GM23338 (cell line): ENCODE data around the gene ITGAL.

Source experiments
- POLR2AphosphoS5 ChIP-seq: IDR thresholded peaks from 2 replicates; pipeline ENCODE4 v1.6.1; 2016; ENCODE audit warnings: antibody characterized with exemption, low read depth
- ZNF331 ChIP-seq: fragments of 250-450 bp; sonication (Bioruptor Pico); IDR thresholded peaks from 2 replicates; pipeline ENCODE4 v1.5.0; 2020; ENCODE audit warnings: low read depth, mild to moderate bottlenecking, moderate library complexity
- TF ChIP-seq, protein P1 (sequence below), 2 experiments: fragments of 200-600 bp in 1 of 2; sonication (generic) in 1 of 2; conservative IDR thresholded peaks; 2 replicates each; pipeline versions ENCODE4 v1.5.1 to v1.6.1; 2016 to 2017; ENCODE audit warnings: antibody characterized with exemption in 2 of 2, low read depth in 2 of 2, mild to moderate bottlenecking in 2 of 2, moderate library complexity in 1 of 2
- TF ChIP-seq, protein P2 (sequence below): IDR thresholded peaks from 2 replicates; pipeline ENCODE4 v1.6.1; 2016; ENCODE audit warnings: antibody characterized with exemption

- TF ChIP-seq, protein P1, sequence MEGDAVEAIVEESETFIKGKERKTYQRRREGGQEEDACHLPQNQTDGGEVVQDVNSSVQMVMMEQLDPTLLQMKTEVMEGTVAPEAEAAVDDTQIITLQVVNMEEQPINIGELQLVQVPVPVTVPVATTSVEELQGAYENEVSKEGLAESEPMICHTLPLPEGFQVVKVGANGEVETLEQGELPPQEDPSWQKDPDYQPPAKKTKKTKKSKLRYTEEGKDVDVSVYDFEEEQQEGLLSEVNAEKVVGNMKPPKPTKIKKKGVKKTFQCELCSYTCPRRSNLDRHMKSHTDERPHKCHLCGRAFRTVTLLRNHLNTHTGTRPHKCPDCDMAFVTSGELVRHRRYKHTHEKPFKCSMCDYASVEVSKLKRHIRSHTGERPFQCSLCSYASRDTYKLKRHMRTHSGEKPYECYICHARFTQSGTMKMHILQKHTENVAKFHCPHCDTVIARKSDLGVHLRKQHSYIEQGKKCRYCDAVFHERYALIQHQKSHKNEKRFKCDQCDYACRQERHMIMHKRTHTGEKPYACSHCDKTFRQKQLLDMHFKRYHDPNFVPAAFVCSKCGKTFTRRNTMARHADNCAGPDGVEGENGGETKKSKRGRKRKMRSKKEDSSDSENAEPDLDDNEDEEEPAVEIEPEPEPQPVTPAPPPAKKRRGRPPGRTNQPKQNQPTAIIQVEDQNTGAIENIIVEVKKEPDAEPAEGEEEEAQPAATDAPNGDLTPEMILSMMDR (conservative IDR thresholded peaks at IDR 0.05; ENCODE audit: low read depth in 2 of 2): no peak
- TF ChIP-seq, protein P2, sequence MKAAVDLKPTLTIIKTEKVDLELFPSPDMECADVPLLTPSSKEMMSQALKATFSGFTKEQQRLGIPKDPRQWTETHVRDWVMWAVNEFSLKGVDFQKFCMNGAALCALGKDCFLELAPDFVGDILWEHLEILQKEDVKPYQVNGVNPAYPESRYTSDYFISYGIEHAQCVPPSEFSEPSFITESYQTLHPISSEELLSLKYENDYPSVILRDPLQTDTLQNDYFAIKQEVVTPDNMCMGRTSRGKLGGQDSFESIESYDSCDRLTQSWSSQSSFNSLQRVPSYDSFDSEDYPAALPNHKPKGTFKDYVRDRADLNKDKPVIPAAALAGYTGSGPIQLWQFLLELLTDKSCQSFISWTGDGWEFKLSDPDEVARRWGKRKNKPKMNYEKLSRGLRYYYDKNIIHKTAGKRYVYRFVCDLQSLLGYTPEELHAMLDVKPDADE: no peak
- TF ChIP-seq POLR2AphosphoS5: no peak
- TF ChIP-seq ZNF331 (CRISPR knock-in tag): no peak
Observed at GRCh38 chr16:30528799-30529457, 56.4 kb downstream of the ITGAL start.
